Keratinocyte (primary cell): ENCODE data around the gene MGLL. TPM values are rescaled to one million over a fixed set of nuclear protein-coding genes. Genes with fewer than 3 reads are reported as not detected.

Experiments
- DNase-seq: peaks from one replicate; pipeline ENCODE4 v3.0.0-alpha.2; 2011; ENCODE audit warnings: low read depth, missing footprints, low spot score
- FAIRE-seq: peaks from 2 replicates; lab custom pipeline; 2011; peaks lifted over from hg19 to GRCh38; lab: Jason Lieb, UNC
- H2AFZ ChIP-seq: 2 replicates; pipeline ENCODE4 v1.6.0; 2012; ENCODE audit warnings: low read length, control low read depth, inconsistent platforms; ENCODE audit not compliant: control insufficient read depth
- H3K27ac ChIP-seq: 2 replicates; pipeline ENCODE4 v1.5.1; 2011; ENCODE audit warnings: low read length; ENCODE audit not compliant: control insufficient read depth, insufficient read depth
- H3K27me3 ChIP-seq: 3 replicates; pipeline ENCODE4 v1.6.0; 2011; ENCODE audit warnings: low read length; ENCODE audit not compliant: control insufficient read depth, insufficient read depth; ENCODE audit errors: extremely low read depth
- H3K36me3 ChIP-seq, 2 experiments: 2 replicates in 1 of 2; 3 replicates in 1 of 2; pipeline ENCODE4 v1.5.1; 2011; ENCODE audit warnings: low read length in 2 of 2, mild to moderate bottlenecking in 1 of 2; ENCODE audit not compliant: control insufficient read depth in 2 of 2, insufficient read depth in 2 of 2; ENCODE audit errors: extremely low read depth in 1 of 2
- H3K4me1 ChIP-seq: 3 replicates; pipeline ENCODE4 v1.5.1; 2011; ENCODE audit warnings: low read length; ENCODE audit not compliant: control insufficient read depth, insufficient read depth; ENCODE audit errors: extremely low read depth
- H3K4me2 ChIP-seq: 3 replicates; pipeline ENCODE4 v1.6.0; 2011; ENCODE audit warnings: low read depth, low read length; ENCODE audit not compliant: control insufficient read depth, insufficient read depth; ENCODE audit errors: extremely low read depth
- H3K4me3 ChIP-seq, 3 experiments: fragments of 200-600 bp in 1 of 3; sonication (generic) in 1 of 3; 2 replicates in 2 of 3; 3 replicates in 1 of 3; pipeline ENCODE4 v1.5.1; 2011 to 2016; ENCODE audit warnings: low read length in 3 of 3, mild to moderate bottlenecking in 3 of 3, control low read depth in 2 of 3, inconsistent platforms in 1 of 3, low read depth in 1 of 3, mixed read lengths in 1 of 3, mixed run types in 1 of 3, moderate library complexity in 1 of 3; ENCODE audit not compliant: control insufficient read depth in 2 of 3, insufficient read depth in 2 of 3; ENCODE audit errors: extremely low read depth in 1 of 3
- H3K79me2 ChIP-seq: 2 replicates; pipeline ENCODE4 v1.6.0; 2012; ENCODE audit warnings: low read length; ENCODE audit not compliant: control insufficient read depth, insufficient read depth
- H3K9ac ChIP-seq: 3 replicates; pipeline ENCODE4 v1.6.0; 2011; ENCODE audit warnings: low read length; ENCODE audit not compliant: control insufficient read depth, insufficient read depth; ENCODE audit errors: extremely low read depth
- H3K9me1 ChIP-seq: 3 replicates; pipeline ENCODE4 v1.6.0; 2011; ENCODE audit warnings: low read length; ENCODE audit not compliant: control insufficient read depth, insufficient read depth; ENCODE audit errors: extremely low read depth
- H3K9me3 ChIP-seq: 2 replicates; pipeline ENCODE4 v1.5.1; 2012; ENCODE audit warnings: low read depth, low read length; ENCODE audit not compliant: control insufficient read depth
- H4K20me1 ChIP-seq: 3 replicates; pipeline ENCODE4 v1.6.0; 2011; ENCODE audit warnings: low read length; ENCODE audit not compliant: control insufficient read depth, insufficient read depth; ENCODE audit errors: extremely low read depth
- CTCF ChIP-seq, 3 experiments: IDR thresholded peaks in 1 of 3; conservative IDR thresholded peaks in 1 of 3; optimal IDR thresholded peaks in 1 of 3; 2 replicates in 2 of 3; 3 replicates in 1 of 3; pipeline versions ENCODE3 to v1.5.1; 2011; ENCODE audit warnings: low read length in 3 of 3, mild to moderate bottlenecking in 3 of 3, moderate library complexity in 2 of 3, control low read depth in 1 of 3, inconsistent platforms in 1 of 3; ENCODE audit not compliant: insufficient read depth in 2 of 3; ENCODE audit errors: extremely low read depth in 1 of 3
- EZH2 ChIP-seq: IDR thresholded peaks from one replicate; pipeline ENCODE4 v1.6.1; 2012; ENCODE audit warnings: inconsistent platforms, mild to moderate bottlenecking, low read length, moderate library complexity
- dilution Hi-C: fragments of 300-500 bp; cut with MboI; formaldehyde crosslinking; loops from one replicate; pipeline ENCODE4 v1.7.0; 2020; ENCODE audit warnings: low sequenced_read_pairs; ENCODE audit not compliant: extremely low pct_ligation_motif_present
- polyA plus RNA-seq, 5 experiments: library from polyadenylated mRNA; depleted of rRNA in 3 of 5; stranded (reverse) in 3 of 5; stranded (forward) in 1 of 5; unstranded in 1 of 5; fragments of >200 nt; gene quantifications; 1 replicate in 1 of 5; 2 replicates in 3 of 5; 3 replicates in 1 of 5; pipeline versions ENCODE4 v1.2.1 to v1.2.3, GENCODE V29; 2011 to 2012; ENCODE audit warnings: missing spikeins in 2 of 5, low read depth in 1 of 5, low replicate concordance in 1 of 5

The MGLL gene
- polyA plus RNA-seq, 1 donor (not counting 4 experiments of a cell fraction or from before 2014, with no cell fraction given), result 17.8 TPM

GRCh38 chr3:127674790-127675189, 147.5 kb downstream of the MGLL start:
- no peak overlapping the region for H3K4me2 ChIP-seq
- no peaks in the 10 kb centered on the region for H3K9me1 ChIP-seq
- no peaks in the 10 kb centered on the region for H3K9me3 ChIP-seq
- no peaks in the 10 kb centered on the region for H4K20me1 ChIP-seq
- no peak overlapping the region for H3K9ac ChIP-seq
- H3K27me3 ChIP-seq, result no peaks in the 10 kb centered on the region
- dilution Hi-C loops, result no loop called here
- no peak overlapping the region for H2AFZ ChIP-seq
- TF ChIP-seq CTCF (optimal IDR thresholded peaks at IDR 0.05 in 1 of 3, IDR thresholded peaks at IDR 0.05 in 1 of 3, conservative IDR thresholded peaks at IDR 0.05 in 1 of 3; ENCODE audit: extremely low read depth in 1 of 3, insufficient read depth in 2 of 3, low read length in 3 of 3) (no peak), EZH2 (no peak)
- peaks cover 37% of the 10 kb centered on the region for H3K4me1 ChIP-seq
- DNase-seq (no peak), FAIRE-seq (no peak)
- no peak overlapping the region for H3K4me3 ChIP-seq
- H3K36me3 ChIP-seq, result peaks cover 0 to 6% of the 10 kb centered on the region in 2 experiments
- no peaks in the 10 kb centered on the region for H3K79me2 ChIP-seq
- H3K27ac ChIP-seq, result no peak overlapping the region

- H3K79me2 ChIP-seq, result no peaks in the 10 kb centered on the region
- dilution Hi-C loops, result no loop called here
- TF ChIP-seq CTCF (optimal IDR thresholded peaks at IDR 0.05 in 1 of 3, IDR thresholded peaks at IDR 0.05 in 1 of 3, conservative IDR thresholded peaks at IDR 0.05 in 1 of 3; ENCODE audit: extremely low read depth in 1 of 3, insufficient read depth in 2 of 3, low read length in 3 of 3), result no peak
- no peak for TF ChIP-seq EZH2
- peak overlapping the region; percentile 85 for H3K4me2 ChIP-seq
- H3K4me1 ChIP-seq, result peaks cover 37% of the 10 kb centered on the region
- H3K36me3 ChIP-seq, result peaks cover 0 to 6% of the 10 kb centered on the region in 2 experiments
- H3K4me3 ChIP-seq, result peak overlapping the region in 1 of 3 experiments; percentile 73
- DNase-seq (no peak), FAIRE-seq (no peak)
- H4K20me1 ChIP-seq, result no peaks in the 10 kb centered on the region
- H3K9me3 ChIP-seq, result no peaks in the 10 kb centered on the region
- H3K9me1 ChIP-seq, result no peaks in the 10 kb centered on the region
- no peak overlapping the region for H3K27ac ChIP-seq
- H2AFZ ChIP-seq, result no peak overlapping the region
- H3K9ac ChIP-seq, result no peak overlapping the region
- no peaks in the 10 kb centered on the region for H3K27me3 ChIP-seq
These were observed 148.1 kb downstream of the MGLL start for GRCh38 chr3:127674101-127674721.
